HG02642 (cell line): ENCODE measurements around the gene RAPGEF5.

Experiments used
- ATAC-seq: cut with Tn5 transposase; IDR thresholded peaks from one replicate; pipeline ENCODE4 v1.9.1; 2021; ENCODE audit warnings: mild to moderate bottlenecking; ENCODE audit not compliant: unreplicated experiment, poor library complexity

RAPGEF5 gene

GRCh38 chr7:22235134-22235533 lies 121.8 kb downstream of the RAPGEF5 start:
- no peak for ATAC-seq

DNA sequence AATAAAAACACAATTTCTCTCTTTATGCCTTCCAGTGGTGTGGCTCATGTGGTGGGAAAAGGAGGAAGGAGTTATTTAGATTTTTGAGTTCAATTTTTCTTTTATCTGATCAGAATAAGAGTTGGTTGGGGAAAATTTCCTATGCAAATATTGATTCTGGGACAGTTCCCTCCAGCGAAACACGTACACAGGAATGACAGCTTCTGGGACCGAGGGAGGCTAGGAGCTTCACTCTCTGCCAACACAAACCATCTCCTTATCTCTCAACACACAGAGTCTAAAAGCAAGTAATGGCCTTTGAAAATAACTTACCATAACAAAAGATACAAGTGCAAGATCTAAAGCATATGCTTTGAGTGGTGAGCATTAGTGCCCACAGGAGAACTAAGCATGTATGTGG lies 122.7 kb downstream of the RAPGEF5 start:
- ATAC-seq = no peak

DNA sequence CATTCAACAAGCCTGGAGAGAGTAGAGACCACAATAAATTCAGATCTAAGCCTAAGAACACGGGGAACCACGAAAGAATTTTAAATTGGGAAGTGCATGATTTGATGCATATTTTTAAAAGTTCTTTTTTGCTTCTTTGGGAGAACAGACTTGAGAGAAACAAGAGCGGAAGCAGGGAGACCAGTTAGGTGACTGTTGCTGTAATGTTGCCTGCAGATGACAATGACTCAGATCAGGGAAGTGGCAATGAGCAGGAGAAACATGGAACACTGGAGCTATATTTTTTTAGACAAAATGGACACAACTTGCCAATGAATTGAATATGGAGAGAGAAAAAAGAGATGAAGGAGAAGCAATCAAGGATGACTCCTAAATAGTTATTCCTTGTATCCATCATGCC lies 125.1 kb downstream of the RAPGEF5 start:
- ATAC-seq = no peak

GRCh38 chr7:22231141-22231540 lies 125.8 kb downstream of the RAPGEF5 start:
- no peak for ATAC-seq

GRCh38 chr7:22230238-22230637 lies 126.7 kb downstream of the RAPGEF5 start:
- ATAC-seq = no peak

DNA sequence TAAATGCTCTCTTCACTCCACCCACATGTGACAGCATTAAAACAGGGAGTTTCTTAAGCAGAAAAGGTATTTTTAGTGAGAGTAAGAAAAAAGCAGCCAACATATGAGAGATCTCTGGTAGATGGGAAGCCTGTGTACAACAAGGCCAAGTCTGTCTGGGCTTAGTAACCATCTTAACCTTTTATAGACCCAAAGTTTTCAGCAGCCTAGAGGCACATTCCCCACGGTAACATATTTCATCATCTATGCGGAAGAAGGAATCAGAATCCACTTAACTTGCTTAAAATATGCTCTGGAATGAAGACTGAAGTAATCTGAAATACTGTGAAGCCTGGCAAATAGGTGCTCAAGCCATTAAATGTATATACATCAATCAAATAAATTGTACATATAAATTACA lies 127.8 kb downstream of the RAPGEF5 start:
- no peak for ATAC-seq

DNA sequence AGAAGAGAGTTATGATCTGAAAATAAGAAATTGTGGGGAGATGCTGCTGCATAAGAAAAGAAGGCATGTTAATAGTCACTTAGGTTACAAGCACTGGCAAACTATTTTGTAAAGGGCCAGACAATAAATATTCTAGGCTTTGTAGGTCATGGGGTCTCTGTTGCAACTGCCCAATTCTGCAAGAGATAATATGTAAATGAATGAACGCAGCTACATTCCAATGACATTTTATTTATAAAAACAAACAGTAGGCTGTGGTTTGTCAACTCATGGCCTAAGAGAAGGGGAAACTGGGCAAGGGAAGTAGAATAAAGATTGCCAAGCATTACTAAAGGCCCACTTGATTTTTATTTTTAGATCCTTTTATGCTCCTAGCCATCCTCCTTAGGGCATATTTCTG lies 133.1 kb downstream of the RAPGEF5 start:
- ATAC-seq = no peak

- ATAC-seq = no peak
These were observed 136.0 kb downstream of the RAPGEF5 start for GRCh38 chr7:22220941-22221340.

DNA sequence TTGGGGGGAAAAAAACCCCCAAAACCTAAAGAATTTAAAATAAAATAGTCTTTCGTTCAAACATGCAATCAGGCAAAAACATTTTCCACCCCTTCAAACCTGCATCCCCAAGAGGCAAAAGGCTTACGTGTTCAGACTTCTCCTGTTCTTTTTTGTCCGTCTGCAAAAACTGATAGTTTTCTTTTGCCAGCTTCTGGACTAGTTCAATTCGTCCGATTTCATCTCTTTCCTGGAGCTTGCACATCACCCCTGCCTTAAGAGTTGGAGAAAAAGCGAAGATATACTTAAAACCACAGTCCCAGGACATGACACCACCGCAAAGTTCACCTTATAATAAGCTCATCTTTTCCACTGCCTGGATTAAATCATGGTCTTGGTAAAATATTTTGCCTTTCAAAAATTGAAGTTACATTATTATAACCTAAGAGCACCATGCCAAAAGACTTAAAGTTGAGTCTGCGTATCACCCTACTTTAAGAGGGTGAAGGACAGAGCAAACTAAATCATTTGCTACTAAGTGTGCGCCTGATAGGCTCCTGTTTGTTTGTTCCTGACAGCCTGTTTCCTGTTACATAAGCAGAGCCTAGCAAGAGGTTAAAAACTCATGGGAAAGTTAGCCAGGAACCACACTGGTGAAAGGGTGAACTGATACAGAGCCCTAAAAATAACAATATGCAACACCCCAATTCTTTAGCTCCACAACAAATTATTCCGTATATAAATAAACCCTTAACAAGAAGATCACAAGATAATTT lies 137.0 kb downstream of the RAPGEF5 start:
- ATAC-seq = no peak

DNA sequence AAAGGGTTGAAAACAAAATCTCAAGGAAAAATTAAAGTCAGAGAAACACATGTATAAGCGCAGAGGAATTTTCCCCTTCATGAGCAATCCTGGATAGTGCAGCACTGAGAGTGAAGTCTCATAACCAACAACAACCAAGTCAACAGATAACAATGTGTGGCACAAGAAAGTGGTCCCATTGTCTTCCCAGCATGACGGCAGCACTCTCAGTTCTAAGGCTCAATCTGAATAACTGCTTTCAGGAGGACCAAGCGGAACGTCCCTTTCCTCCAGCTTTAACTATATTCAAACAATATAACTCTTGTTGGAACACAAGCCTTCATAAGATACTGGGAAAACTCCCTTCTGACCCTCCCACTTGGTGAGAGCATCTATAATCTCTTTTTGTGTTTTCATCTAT lies 137.9 kb downstream of the RAPGEF5 start:
- ATAC-seq = no peak

GRCh38 chr7:22216832-22217475 lies 140.0 kb downstream of the RAPGEF5 start:
- ATAC-seq = no peak

DNA sequence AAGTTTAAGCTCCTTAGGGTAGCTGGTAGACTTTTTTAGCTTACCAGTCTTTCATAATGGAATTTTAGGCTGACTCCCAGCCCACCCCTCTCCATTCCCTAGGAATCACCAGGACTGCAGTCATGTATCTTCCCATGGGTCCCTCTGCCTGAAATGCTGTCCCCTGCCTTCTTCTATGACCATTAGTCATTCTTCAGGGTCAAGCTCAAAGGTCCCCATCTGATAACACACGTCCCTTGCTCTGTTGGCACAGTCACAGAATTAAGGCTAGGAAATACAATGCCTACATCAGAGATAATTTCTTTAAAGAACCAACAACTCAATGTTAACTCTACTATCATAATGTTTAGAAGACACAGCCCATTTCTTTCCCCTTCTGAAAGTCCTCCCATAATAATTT lies 140.6 kb downstream of the RAPGEF5 start:
- ATAC-seq = no peak

GRCh38 chr7:22214000-22214399 lies 143.0 kb downstream of the RAPGEF5 start:
- ATAC-seq = no peak

GRCh38 chr7:22213081-22213480 lies 143.9 kb downstream of the RAPGEF5 start:
- no peak for ATAC-seq

- ATAC-seq = no peak
These were observed 146.0 kb downstream of the RAPGEF5 start for GRCh38 chr7:22210967-22211366.

DNA sequence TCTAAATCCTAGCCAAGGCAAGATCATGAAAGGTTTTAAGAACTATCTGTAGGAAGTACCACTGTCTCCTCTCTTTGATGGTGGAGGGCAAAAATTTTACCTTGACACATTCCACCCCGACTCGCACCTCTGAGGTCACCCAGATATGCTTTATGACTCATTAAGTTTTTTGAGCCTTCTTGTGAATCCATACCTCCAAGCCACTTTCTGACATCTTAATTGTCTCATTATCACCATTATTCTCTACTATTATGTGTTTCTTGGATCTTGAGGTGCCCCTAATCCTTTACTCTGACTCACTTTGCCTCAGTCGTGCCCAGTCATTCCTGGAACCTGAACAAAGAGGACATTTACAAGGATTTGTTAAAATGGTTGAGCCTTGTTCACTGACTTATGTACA lies 146.6 kb downstream of the RAPGEF5 start:
- ATAC-seq = no peak

- no peak for ATAC-seq
These were observed 148.2 kb downstream of the RAPGEF5 start for GRCh38 chr7:22208799-22209198.

DNA sequence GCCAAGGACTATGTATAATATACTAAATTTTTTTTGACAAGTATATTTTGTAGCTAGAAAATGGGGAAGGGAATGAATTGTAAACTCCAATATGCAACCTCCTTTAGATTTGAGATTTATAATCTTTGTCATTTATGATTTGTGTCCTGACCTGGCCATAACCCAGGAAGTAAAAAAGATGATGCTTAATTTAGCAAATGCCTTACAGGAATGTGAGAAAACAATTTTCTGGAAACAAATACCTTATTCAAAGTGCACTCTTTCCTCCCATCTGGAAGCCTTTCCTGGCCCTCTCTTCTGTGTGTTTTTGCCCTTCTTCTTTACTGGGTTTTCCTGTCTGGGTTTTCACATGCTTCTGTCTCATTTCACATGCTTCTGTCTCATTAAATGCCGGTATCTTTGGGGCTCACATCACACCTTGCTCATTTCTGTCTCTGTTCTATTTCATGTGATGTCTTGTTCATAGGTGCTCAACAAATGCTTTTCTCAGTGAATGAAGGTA lies 149.2 kb downstream of the RAPGEF5 start:
- no peak for ATAC-seq

GRCh38 chr7:22205631-22206030 lies 151.3 kb downstream of the RAPGEF5 start:
- ATAC-seq = no peak

DNA sequence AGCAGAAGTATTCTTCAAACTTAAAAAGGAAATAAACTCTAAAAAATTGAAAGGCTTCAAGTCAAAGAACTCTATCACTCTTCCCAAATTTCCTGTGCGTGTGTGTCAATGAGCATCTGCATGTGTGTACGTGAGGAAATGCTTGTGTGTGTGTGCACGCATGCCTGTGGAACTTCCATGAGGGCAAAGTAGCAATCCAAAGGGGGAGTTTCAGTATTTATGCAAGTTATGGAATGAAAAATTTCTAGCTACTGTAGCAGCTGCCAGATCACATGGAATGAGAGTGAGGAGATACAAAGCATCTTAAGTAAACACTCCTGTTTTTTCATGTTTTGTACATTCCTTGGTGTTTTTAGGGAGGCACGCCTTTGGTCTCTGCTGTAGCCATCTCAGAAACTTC lies 152.6 kb downstream of the RAPGEF5 start:
- ATAC-seq = no peak

DNA sequence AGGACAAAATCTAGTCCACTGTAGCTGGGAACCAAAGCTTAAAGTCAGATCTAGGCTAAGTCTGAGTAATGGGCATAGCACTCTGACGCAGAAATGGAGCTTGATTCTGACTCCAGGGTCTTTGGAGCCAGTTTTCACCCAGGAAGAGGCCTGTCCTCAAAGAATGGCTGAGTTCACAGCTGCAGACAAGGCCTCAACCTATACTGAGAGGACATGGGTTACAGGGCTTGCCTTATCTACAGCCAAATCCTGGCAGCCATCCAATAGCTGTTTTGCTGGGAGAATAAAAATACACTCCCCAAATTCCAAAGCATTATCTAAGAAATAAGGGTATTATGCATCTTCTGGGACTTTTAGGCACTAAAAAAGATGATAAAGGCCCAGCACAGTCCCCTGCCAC lies 154.8 kb downstream of the RAPGEF5 start:
- no peak for ATAC-seq
